Measurements from ENCODE around the gene ALX4.

ALX4 gene

GRCh38 chr11:44308923-44309477 is 939 bp downstream of the ALX4 start:
- Histone ChIP-seq H3K9me3 (ENCODE audit: control insufficient read depth in 1 of 2, low read length in 2 of 2) (no peaks in the 10 kb centered on the region), H3K4me3 (ENCODE audit: low read depth in 1 of 2, low read length in 2 of 2) (peak overlapping the region in 1 of 2 donors; percentile 21), H3K4me1 (ENCODE audit: control insufficient read depth in 1 of 2, insufficient read depth in 2 of 2, low read length in 2 of 2) (peaks cover 10 to 21% of the 10 kb centered on the region in 2 donors), H3K36me3 (ENCODE audit: control insufficient read depth in 1 of 2, insufficient read depth in 2 of 2, low read length in 2 of 2) (no peaks in the 10 kb centered on the region), H3K9ac (ENCODE audit: low read depth in 1 of 2, low read length in 2 of 2) (no peak overlapping the region), H3K27me3 (ENCODE audit: control insufficient read depth in 1 of 2, insufficient read depth in 2 of 2, low read length in 2 of 2) (peaks cover 88 to 94% of the 10 kb centered on the region in 2 donors), H3K27ac (ENCODE audit: low read depth, low read length) (no peak overlapping the region)

- peaks cover 86 to 94% of the 10 kb centered on the region in 2 donors for H3K27me3 ChIP-seq (ENCODE audit: control insufficient read depth in 1 of 2, insufficient read depth in 2 of 2, low read length in 2 of 2)
- no peak overlapping the region for H3K4me3 ChIP-seq (ENCODE audit: low read depth in 1 of 2, low read length in 2 of 2)
- H3K27ac ChIP-seq (ENCODE audit: low read depth, low read length) = no peak overlapping the region
- no peaks in the 10 kb centered on the region for H3K36me3 ChIP-seq (ENCODE audit: control insufficient read depth in 1 of 2, insufficient read depth in 2 of 2, low read length in 2 of 2)
- H3K9me3 ChIP-seq (ENCODE audit: control insufficient read depth in 1 of 2, low read length in 2 of 2) = no peaks in the 10 kb centered on the region
- no peak overlapping the region for H3K9ac ChIP-seq (ENCODE audit: low read depth in 1 of 2, low read length in 2 of 2)
- peaks cover 10 to 23% of the 10 kb centered on the region in 2 donors for H3K4me1 ChIP-seq (ENCODE audit: control insufficient read depth in 1 of 2, insufficient read depth in 2 of 2, low read length in 2 of 2)
These were observed 1.6 kb downstream of the ALX4 start for GRCh38 chr11:44308256-44308922.

- H3K36me3 ChIP-seq (ENCODE audit: control insufficient read depth in 1 of 2, insufficient read depth in 2 of 2, low read length in 2 of 2) = no peaks in the 10 kb centered on the region
- peaks cover 10 to 23% of the 10 kb centered on the region in 2 donors for H3K4me1 ChIP-seq (ENCODE audit: control insufficient read depth in 1 of 2, insufficient read depth in 2 of 2, low read length in 2 of 2)
- no peak overlapping the region for H3K9ac ChIP-seq (ENCODE audit: low read depth in 1 of 2, low read length in 2 of 2)
- H3K27me3 ChIP-seq (ENCODE audit: control insufficient read depth in 1 of 2, insufficient read depth in 2 of 2, low read length in 2 of 2) = peaks cover 84 to 96% of the 10 kb centered on the region in 2 donors
- no peaks in the 10 kb centered on the region for H3K9me3 ChIP-seq (ENCODE audit: control insufficient read depth in 1 of 2, low read length in 2 of 2)
- H3K4me3 ChIP-seq (ENCODE audit: low read depth in 1 of 2, low read length in 2 of 2) = no peak overlapping the region
- H3K27ac ChIP-seq (ENCODE audit: low read depth, low read length) = no peak overlapping the region
These were observed 2.4 kb downstream of the ALX4 start for GRCh38 chr11:44307340-44308099.

GRCh38 chr11:44306918-44307244 is 3.1 kb downstream of the ALX4 start:
- Histone ChIP-seq H3K4me1 (ENCODE audit: control insufficient read depth in 1 of 2, insufficient read depth in 2 of 2, low read length in 2 of 2) (peaks cover 10 to 23% of the 10 kb centered on the region in 2 donors), H3K9me3 (ENCODE audit: control insufficient read depth in 1 of 2, low read length in 2 of 2) (no peaks in the 10 kb centered on the region), H3K27ac (ENCODE audit: low read depth, low read length) (no peak overlapping the region), H3K27me3 (ENCODE audit: control insufficient read depth in 1 of 2, insufficient read depth in 2 of 2, low read length in 2 of 2) (peaks cover 84 to 96% of the 10 kb centered on the region in 2 donors), H3K36me3 (ENCODE audit: control insufficient read depth in 1 of 2, insufficient read depth in 2 of 2, low read length in 2 of 2) (no peaks in the 10 kb centered on the region), H3K9ac (ENCODE audit: low read depth in 1 of 2, low read length in 2 of 2) (no peak overlapping the region), H3K4me3 (ENCODE audit: low read depth in 1 of 2, low read length in 2 of 2) (no peak overlapping the region)

GRCh38 chr11:44306052-44306917 is 3.7 kb downstream of the ALX4 start:
- Histone ChIP-seq H3K36me3 (ENCODE audit: control insufficient read depth in 1 of 2, insufficient read depth in 2 of 2, low read length in 2 of 2) (no peaks in the 10 kb centered on the region), H3K27me3 (ENCODE audit: control insufficient read depth in 1 of 2, insufficient read depth in 2 of 2, low read length in 2 of 2) (peaks cover 81 to 96% of the 10 kb centered on the region in 2 donors), H3K9me3 (ENCODE audit: control insufficient read depth in 1 of 2, low read length in 2 of 2) (no peaks in the 10 kb centered on the region), H3K4me3 (ENCODE audit: low read depth in 1 of 2, low read length in 2 of 2) (peak overlapping the region; percentile 68 to 83), H3K9ac (ENCODE audit: low read depth in 1 of 2, low read length in 2 of 2) (peak overlapping the region in 1 of 2 donors; percentile 43), H3K27ac (ENCODE audit: low read depth, low read length) (no peak overlapping the region), H3K4me1 (ENCODE audit: control insufficient read depth in 1 of 2, insufficient read depth in 2 of 2, low read length in 2 of 2) (peaks cover 10 to 23% of the 10 kb centered on the region in 2 donors)

- no peaks in the 10 kb centered on the region for H3K9me3 ChIP-seq (ENCODE audit: control insufficient read depth in 1 of 2, low read length in 2 of 2)
- peak overlapping the region in 1 of 2 donors; percentile 43 for H3K9ac ChIP-seq (ENCODE audit: low read depth in 1 of 2, low read length in 2 of 2)
- peaks cover 74 to 91% of the 10 kb centered on the region in 2 donors for H3K27me3 ChIP-seq (ENCODE audit: control insufficient read depth in 1 of 2, insufficient read depth in 2 of 2, low read length in 2 of 2)
- H3K4me3 ChIP-seq (ENCODE audit: low read depth in 1 of 2, low read length in 2 of 2) = peak overlapping the region; percentile 68 to 83
- H3K36me3 ChIP-seq (ENCODE audit: control insufficient read depth in 1 of 2, insufficient read depth in 2 of 2, low read length in 2 of 2) = no peaks in the 10 kb centered on the region
- H3K27ac ChIP-seq (ENCODE audit: low read depth, low read length) = no peak overlapping the region
- peaks cover 10 to 23% of the 10 kb centered on the region in 2 donors for H3K4me1 ChIP-seq (ENCODE audit: control insufficient read depth in 1 of 2, insufficient read depth in 2 of 2, low read length in 2 of 2)
These were observed 4.4 kb downstream of the ALX4 start for GRCh38 chr11:44305470-44306051.

- Histone ChIP-seq H3K36me3 (ENCODE audit: control insufficient read depth in 1 of 2, insufficient read depth in 2 of 2, low read length in 2 of 2) (no peaks in the 10 kb centered on the region), H3K27me3 (ENCODE audit: control insufficient read depth in 1 of 2, insufficient read depth in 2 of 2, low read length in 2 of 2) (peaks cover 72 to 86% of the 10 kb centered on the region in 2 donors), H3K9me3 (ENCODE audit: control insufficient read depth in 1 of 2, low read length in 2 of 2) (no peaks in the 10 kb centered on the region), H3K4me1 (ENCODE audit: control insufficient read depth in 1 of 2, insufficient read depth in 2 of 2, low read length in 2 of 2) (peaks cover 10 to 23% of the 10 kb centered on the region in 2 donors), H3K27ac (ENCODE audit: low read depth, low read length) (no peak overlapping the region), H3K4me3 (ENCODE audit: low read depth in 1 of 2, low read length in 2 of 2) (peak overlapping the region; percentile 68 to 83), H3K9ac (ENCODE audit: low read depth in 1 of 2, low read length in 2 of 2) (no peak overlapping the region)
These were observed 4.9 kb downstream of the ALX4 start for GRCh38 chr11:44305026-44305469.

- Histone ChIP-seq H3K27ac (ENCODE audit: low read depth, low read length) (no peak overlapping the region), H3K4me3 (ENCODE audit: low read depth in 1 of 2, low read length in 2 of 2) (peak overlapping the region; percentile 29 to 68), H3K9ac (ENCODE audit: low read depth in 1 of 2, low read length in 2 of 2) (no peak overlapping the region)
These were observed 5.6 kb downstream of the ALX4 start for GRCh38 chr11:44304091-44305025.

More at GRCh38 chr11:44304091-44305025, 5.6 kb downstream of the ALX4 start:
- Histone ChIP-seq H3K27me3 (ENCODE audit: control insufficient read depth in 1 of 2, insufficient read depth in 2 of 2, low read length in 2 of 2) (peaks cover 69 to 81% of the 10 kb centered on the region in 2 donors), H3K4me1 (ENCODE audit: control insufficient read depth in 1 of 2, insufficient read depth in 2 of 2, low read length in 2 of 2) (peaks cover 10 to 19% of the 10 kb centered on the region in 2 donors), H3K9me3 (ENCODE audit: control insufficient read depth in 1 of 2, low read length in 2 of 2) (no peaks in the 10 kb centered on the region), H3K36me3 (ENCODE audit: control insufficient read depth in 1 of 2, insufficient read depth in 2 of 2, low read length in 2 of 2) (no peaks in the 10 kb centered on the region)

All from duodenal mucosa (tissue), 2 donors.